GM23248 (cell line): ENCODE results near the gene SESTD1.

Experiments used
- EZH2 ChIP-seq: fragments of 200-600 bp; sonication (generic); IDR thresholded peaks from 2 replicates; pipeline ENCODE4 v1.6.1; 2018; ENCODE audit warnings: antibody characterized with exemption, mild to moderate bottlenecking; ENCODE audit not compliant: insufficient read depth, poor library complexity, severe bottlenecking
- EZH2phosphoT487 ChIP-seq: fragments of 200-600 bp; sonication (generic); IDR thresholded peaks from 2 replicates; pipeline ENCODE4 v1.6.1; 2018; ENCODE audit warnings: antibody characterized with exemption, moderate library complexity, mild to moderate bottlenecking, low read depth; ENCODE audit not compliant: insufficient read depth

GRCh38 chr2:179222076-179222475 is 42.6 kb downstream of the SESTD1 start:
- TF ChIP-seq EZH2 (no peak), EZH2phosphoT487 (no peak)
